Tibial artery (tissue), 4 donors: ENCODE data around the gene SPSB2.
A peak's percentile ranks its signal among the peaks of the same experiment; 100 is the strongest.

Experiments used
- DNase-seq, 2 donors: peaks; one replicate each; pipeline ENCODE4 v3.0.0-alpha.2; 2019
- H3K27ac ChIP-seq, 2 donors: fragments of 200-600 bp; sonication (generic) in 1 of 2; 1 replicate in 1 of 2; 2 replicates in 1 of 2; pipeline ENCODE4 v1.5.1; 2018 to 2019; ENCODE audit warnings: mild to moderate bottlenecking in 1 of 2
- H3K27me3 ChIP-seq, 2 donors: fragments of 200-600 bp; sonication (generic) in 1 of 2; one replicate each; pipeline versions ENCODE4 v1.5.1 to v1.6.0; 2016 to 2019
- H3K36me3 ChIP-seq, 3 donors: fragments of 200-600 bp; sonication (generic) in 2 of 3; one replicate each; pipeline ENCODE4 v1.5.1; 2016 to 2019; ENCODE audit warnings: mild to moderate bottlenecking in 2 of 3
- H3K4me1 ChIP-seq, 4 donors: fragments of 200-600 bp; sonication (generic) in 2 of 4; 1 replicate in 3 of 4; 2 replicates in 1 of 4; pipeline ENCODE4 v1.5.1; 2016 to 2019
- H3K4me3 ChIP-seq, 2 donors: fragments of 200-600 bp; sonication (generic) in 1 of 2; 1 replicate in 1 of 2; 2 replicates in 1 of 2; pipeline ENCODE4 v1.5.1; 2018 to 2019; ENCODE audit warnings: mild to moderate bottlenecking in 2 of 2
- H3K9me3 ChIP-seq, 3 donors: fragments of 200-600 bp; sonication (generic) in 1 of 3; one replicate each; pipeline ENCODE4 v1.5.1; 2016 to 2019
- CTCF ChIP-seq, 2 experiments: fragments of 200-600 bp in 1 of 2; fragments of 450-650 bp in 1 of 2; IDR thresholded peaks; one replicate each; pipeline ENCODE4 v1.5.1; 2017 to 2019; ENCODE audit warnings: antibody characterized with exemption in 2 of 2, mild to moderate bottlenecking in 1 of 2, moderate library complexity in 1 of 2
- intact Hi-C: fragments of 100-400 bp; cut with DNase I; formaldehyde crosslinking; loops from one replicate; pipeline ENCODE4 v1.15.0; 2023; ENCODE audit warnings: low total_unique reads

Gene SPSB2

GRCh38 chr12:6858799-6859198, 14.3 kb downstream of the SPSB2 start:
- H3K27me3 ChIP-seq = no peaks in the 10 kb centered on the region
- intact Hi-C loops = no loop called here
- no peak for TF ChIP-seq CTCF (IDR thresholded peaks at IDR 0.05)
- DNase-seq = no peak
- H3K27ac ChIP-seq = no peak overlapping the region
- peaks cover 0 to 11% (median 7%) of the 10 kb centered on the region in 4 donors for H3K4me1 ChIP-seq
- H3K4me3 ChIP-seq = no peak overlapping the region
- H3K36me3 ChIP-seq = peaks cover 80 to 85% (median 80%) of the 10 kb centered on the region in 3 donors
- no peaks in the 10 kb centered on the region for H3K9me3 ChIP-seq

- no peak for TF ChIP-seq CTCF (IDR thresholded peaks at IDR 0.05)
- Histone ChIP-seq H3K4me3 (no peak overlapping the region), H3K27me3 (no peaks in the 10 kb centered on the region), H3K27ac (peak overlapping the region in 1 of 2 donors; percentile 99), H3K9me3 (no peaks in the 10 kb centered on the region), H3K36me3 (peaks cover 48 to 51% (median 51%) of the 10 kb centered on the region in 3 donors), H3K4me1 (peaks cover 0 to 31% (median 22%) of the 10 kb centered on the region in 4 donors)
- DNase-seq = no peak
- intact Hi-C loops = no loop called here
Measured at GRCh38 chr12:6855322-6855721, 17.8 kb downstream of the SPSB2 start.

GRCh38 chr12:6854036-6854435, 19.1 kb downstream of the SPSB2 start:
- Histone ChIP-seq H3K4me1 (peaks cover 0 to 31% (median 22%) of the 10 kb centered on the region in 4 donors), H3K4me3 (no peak overlapping the region), H3K9me3 (no peaks in the 10 kb centered on the region), H3K27me3 (no peaks in the 10 kb centered on the region), H3K36me3 (peaks cover 35 to 41% (median 38%) of the 10 kb centered on the region in 3 donors), H3K27ac (peak overlapping the region; percentile 95 to 99)
- DNase-seq = no peak
- TF ChIP-seq CTCF (IDR thresholded peaks at IDR 0.05) = no peak
- intact Hi-C loops = loop anchor here (5.0 kb wide), 1 partner anchor 242 kb away; no protein-coding TSS in a partner anchor

- H3K27ac ChIP-seq = peak overlapping the region; percentile 95 to 99
- no peaks in the 10 kb centered on the region for H3K27me3 ChIP-seq
- H3K36me3 ChIP-seq = peaks cover 31 to 41% (median 34%) of the 10 kb centered on the region in 3 donors
- peak overlapping the region in 1 of 2 donors; percentile 69 for H3K4me3 ChIP-seq
- TF ChIP-seq CTCF (IDR thresholded peaks at IDR 0.05) = no peak
- no peak for DNase-seq
- intact Hi-C loops = loop anchor here (5.0 kb wide), 1 partner anchor 241 kb away; no protein-coding TSS in a partner anchor
- no peaks in the 10 kb centered on the region for H3K9me3 ChIP-seq
- H3K4me1 ChIP-seq = peaks cover 0 to 31% (median 22%) of the 10 kb centered on the region in 4 donors
Measured at GRCh38 chr12:6853626-6854025, 19.5 kb downstream of the SPSB2 start.

GRCh38 chr12:6852651-6853354, 20.3 kb downstream of the SPSB2 start:
- DNase-seq = peak; percentile 67 to 89
- Histone ChIP-seq H3K4me3 (peak overlapping the region; percentile 66 to 69), H3K27me3 (no peaks in the 10 kb centered on the region), H3K36me3 (peaks cover 23 to 37% (median 25%) of the 10 kb centered on the region in 3 donors), H3K27ac (peak overlapping the region; percentile 95 to 99), H3K4me1 (peaks cover 0 to 31% (median 22%) of the 10 kb centered on the region in 4 donors), H3K9me3 (no peaks in the 10 kb centered on the region)
- intact Hi-C loops = loop anchor here (5.0 kb wide), 1 partner anchor 241 kb away; no protein-coding TSS in a partner anchor
- no peak for TF ChIP-seq CTCF (IDR thresholded peaks at IDR 0.05)
